ENCODE measurements around the gene PTCSC3.

- TF ChIP-seq CTCF (IDR thresholded peaks at IDR 0.05; ENCODE audit: insufficient read depth, low read depth, low read length): no peak
- TF ChIP-seq EZH2 (IDR thresholded peaks at IDR 0.05; ENCODE audit: insufficient read depth, low read length): no peak
These were observed 42.5 kb downstream of the PTCSC3 start for GRCh38 chr14:36134038-36134437.

Measured in astrocyte (in vitro differentiated cells and primary cell).